Measurements from ENCODE around the gene RPGR.

Gene RPGR

DNA sequence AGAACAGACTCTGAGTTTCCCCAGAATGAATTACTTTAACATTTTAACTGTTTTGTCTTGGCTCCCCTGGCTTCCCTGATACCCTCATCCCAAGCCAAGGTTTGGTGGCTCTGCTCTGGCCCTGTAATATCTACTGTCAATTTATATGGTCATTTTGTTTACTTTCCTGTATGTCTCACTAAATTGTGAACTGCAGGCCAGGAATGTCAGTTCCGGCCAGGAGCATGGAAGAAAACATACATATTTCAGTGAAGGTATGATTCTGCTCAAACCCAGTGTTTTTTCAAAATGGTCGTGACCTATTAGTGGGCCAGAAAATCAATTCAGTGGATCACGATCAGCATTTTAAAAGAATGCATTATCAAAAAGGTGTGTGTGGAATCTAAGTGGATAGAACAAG is 1.2 kb downstream of the RPGR start:
- DNase-seq, result no peak

GRCh38 chrX:38320819-38321218 is 6.5 kb downstream of the RPGR start:
- no peak for DNase-seq

DNA sequence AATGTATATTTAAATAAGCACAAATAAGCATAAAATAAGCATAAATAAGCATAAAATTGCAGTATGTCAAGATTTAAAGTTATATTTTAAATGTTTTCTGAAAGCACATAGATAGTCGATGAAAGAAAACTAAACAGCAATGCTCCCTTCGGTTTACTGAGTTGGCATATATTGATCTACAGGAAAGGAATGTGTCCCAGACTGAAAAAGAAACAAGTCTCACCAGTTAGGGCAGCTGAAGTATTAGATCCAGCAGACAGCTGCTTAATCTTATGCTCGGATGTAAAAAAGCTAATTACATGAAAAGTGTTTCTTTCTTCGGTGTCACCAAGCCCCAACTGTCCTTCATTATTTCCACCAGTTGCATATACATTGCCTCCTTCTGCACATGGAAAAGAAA is 8.7 kb downstream of the RPGR start:
- DNase-seq, result no peak

DNA sequence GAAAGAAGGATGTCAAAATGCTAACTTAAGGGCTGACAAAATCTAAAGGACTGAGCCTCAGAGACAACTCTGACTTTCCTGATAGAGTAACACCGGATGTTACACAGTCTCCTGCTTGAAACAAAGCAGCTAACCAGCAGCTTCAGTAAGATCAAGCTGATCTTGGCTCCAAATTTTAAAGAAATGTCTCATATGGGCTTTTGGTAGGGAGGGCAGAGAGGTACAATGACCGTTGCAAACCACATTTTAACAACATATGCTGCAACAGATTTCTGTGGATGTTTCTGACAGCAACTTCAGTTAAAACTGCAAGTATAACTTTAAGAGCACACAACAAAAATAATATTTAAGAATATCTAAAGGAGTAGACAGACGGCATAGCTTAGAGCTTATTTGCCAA is 9.1 kb downstream of the RPGR start:
- DNase-seq, result no peak

- no peak for DNase-seq
Observed at GRCh38 chrX:38315186-38315585, 12.1 kb downstream of the RPGR start.

DNA sequence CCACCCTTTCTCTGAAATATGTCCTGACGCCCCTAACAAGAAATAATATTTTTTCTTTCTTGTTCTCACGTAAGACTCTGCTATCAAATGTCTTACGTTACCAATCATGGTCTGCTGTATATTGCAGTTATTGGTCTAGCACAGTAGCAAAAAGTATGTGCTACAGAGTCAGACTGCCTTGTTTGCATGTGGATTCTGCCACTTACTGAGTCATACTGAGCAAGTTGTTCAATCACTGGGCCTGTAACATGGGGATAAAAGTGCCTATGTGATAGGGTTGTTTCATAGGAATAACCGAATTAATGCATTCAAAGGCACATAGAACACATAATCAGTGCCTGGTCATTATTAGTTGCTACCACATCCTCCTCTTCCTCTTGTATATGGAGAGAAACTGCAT is 14.1 kb downstream of the RPGR start:
- DNase-seq, result no peak

DNA sequence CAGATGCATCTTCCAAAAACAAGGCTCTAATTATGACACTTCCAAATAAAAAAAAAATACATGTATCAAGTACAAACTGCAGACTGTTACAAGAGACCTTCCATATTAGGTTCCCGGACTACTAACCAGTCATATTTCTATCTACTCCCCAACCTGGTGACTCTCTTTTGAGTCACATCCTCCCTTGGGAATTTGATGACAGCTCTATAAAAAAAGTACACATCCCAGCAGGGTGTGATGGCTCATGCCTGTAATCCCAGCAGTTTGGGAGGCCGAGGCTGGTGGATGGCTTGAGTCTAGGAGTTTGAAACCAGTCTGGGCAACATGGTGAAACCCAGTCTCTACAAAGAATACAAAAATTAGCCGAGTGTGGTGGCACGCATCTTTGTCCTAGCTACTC is 14.9 kb downstream of the RPGR start:
- DNase-seq, result no peak

GRCh38 chrX:38311743-38312142 is 15.6 kb downstream of the RPGR start:
- no peak for DNase-seq

DNA sequence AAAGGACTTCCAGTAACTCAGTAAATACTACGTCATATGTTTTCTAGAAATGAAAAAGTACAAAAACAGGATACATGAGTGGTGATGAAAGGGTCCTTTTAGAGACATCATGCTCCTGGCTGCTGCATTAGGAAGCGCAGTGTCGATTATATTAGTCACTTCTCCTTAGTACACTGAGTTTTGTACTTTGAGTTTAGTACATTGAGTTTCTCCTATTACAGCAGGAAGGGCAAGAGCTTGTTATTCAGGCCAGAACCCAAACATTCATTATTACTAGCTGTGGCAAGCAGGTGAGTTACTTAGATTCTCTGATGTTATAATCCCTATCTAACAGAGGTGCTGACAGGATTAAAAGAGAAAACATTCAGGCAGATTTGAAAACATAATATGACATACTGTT is 21.3 kb downstream of the RPGR start:
- DNase-seq, result no peak

DNA sequence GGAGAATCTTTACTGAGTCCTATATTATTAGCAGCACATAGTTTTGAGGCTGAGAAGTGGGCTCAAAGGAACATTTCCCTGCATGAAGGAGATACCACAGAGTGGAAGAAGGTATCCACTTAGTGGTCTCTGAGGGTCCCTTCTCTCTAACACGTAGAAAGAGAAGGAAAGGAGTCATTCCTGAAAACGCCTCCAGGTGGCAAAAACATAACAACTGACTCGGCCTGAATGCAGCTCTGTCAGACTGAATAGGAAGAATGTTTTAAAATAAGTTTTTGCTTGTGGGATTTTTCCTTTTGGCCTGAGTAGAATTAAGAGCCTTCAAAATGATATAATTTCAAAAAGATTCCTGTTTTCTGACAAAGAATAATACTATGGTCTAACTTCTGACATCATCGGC is 23.3 kb downstream of the RPGR start:
- DNase-seq, result no peak

- DNase-seq, result no peak
Observed at GRCh38 chrX:38293741-38294140, 33.6 kb downstream of the RPGR start.

- DNase-seq, result no peak
Observed at GRCh38 chrX:38287674-38288073, 39.6 kb downstream of the RPGR start.

DNA sequence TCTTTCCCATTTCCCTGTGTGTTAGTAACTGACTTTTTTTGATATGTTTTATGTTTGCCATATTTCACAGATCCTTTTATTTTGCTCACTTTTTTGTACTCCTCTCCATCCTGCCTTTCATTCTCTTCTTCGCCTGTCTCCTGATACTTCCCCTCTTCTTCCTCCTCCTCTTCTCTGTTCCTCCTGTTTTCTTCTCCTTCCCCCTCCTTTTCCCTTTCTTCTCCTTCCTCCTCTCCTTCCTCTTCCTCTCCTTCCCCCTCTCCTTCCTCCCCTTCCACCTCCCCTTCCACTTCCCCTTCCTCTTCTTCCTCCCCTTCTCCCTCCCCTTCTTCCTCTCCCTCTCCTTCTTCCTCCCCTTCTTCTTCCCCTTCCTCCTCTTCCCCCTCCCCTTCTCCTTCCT is 41.7 kb downstream of the RPGR start:
- DNase-seq, result no peak

DNA sequence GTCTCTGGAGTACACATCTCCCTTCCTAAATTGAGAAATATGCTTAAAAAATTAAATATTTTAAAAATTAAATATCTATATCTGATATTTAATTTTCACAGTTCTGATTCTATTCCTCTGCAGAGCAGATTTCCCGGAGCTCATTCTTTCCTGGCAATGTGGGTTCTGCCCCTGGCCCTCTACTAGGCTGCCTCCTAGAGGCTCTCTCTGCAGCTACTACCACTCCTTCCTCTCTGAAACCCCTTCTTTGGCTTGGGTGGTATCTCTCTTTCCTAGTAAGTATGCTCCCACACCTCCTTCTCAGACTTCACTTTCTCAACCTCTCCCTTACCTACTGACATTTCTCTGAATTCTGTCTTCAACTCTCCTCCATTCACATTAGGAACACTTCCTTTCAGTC is 45.3 kb downstream of the RPGR start:
- no peak for DNase-seq

- DNase-seq, result no peak
Observed at GRCh38 chrX:38279188-38279587, 48.1 kb downstream of the RPGR start.

DNA sequence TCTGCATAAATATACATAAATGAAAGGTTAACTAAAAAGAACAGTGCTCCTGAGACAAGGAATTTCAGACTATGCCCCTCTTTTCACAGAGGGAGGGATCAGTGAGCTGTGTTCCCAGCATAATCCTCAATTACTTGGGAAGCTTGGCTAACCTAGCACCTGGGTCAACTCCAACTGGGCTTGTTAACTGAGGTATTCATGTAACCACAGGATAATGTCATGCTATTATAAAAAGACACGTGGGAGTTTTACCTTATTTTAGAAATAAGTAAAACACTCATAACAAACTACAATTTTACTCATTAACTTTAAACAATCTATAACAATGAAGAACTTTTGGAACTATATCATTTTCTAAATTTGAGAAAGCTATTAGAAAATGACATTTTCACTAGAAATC is 48.6 kb downstream of the RPGR start:
- DNase-seq, result no peak

GRCh38 chrX:38277802-38278201 is 49.5 kb downstream of the RPGR start:
- DNase-seq, result no peak

DNA sequence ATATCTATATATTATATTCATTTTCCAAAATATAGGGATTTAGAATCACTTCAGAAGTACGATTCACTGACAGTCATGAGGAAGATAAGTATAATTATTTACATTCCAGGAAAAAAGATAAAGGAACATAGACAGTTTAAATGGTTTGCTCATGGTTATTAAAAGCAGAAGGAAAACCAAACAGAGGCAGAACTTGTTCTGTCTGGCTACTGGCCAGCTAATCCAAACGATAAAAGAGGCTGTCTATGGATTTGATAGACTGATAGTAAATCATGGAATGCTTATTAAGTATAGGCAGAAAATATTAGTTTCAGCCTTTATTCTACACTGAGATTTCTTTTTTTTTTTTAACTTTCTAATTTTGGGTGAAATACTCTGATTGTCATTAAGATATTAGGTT is 50.2 kb downstream of the RPGR start:
- DNase-seq, result no peak

DNA sequence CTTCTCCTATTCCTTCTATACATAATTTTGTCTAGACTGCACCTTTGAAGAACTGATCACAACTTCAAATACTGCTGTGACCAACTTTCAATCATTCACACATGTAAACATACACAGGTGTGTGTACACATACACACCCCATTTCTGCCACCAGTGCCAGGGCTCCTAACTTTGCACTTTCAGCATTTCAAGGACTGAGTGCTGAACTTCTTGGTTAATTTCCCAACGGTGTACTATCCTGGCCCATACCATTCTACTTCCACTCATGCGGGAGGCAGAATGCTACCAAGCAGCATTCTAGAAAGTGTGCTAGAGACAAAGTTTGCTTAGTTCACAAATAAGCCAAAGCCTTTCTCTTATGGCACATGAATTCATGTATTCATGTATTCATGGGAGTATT is 51.2 kb downstream of the RPGR start:
- no peak for DNase-seq

DNA sequence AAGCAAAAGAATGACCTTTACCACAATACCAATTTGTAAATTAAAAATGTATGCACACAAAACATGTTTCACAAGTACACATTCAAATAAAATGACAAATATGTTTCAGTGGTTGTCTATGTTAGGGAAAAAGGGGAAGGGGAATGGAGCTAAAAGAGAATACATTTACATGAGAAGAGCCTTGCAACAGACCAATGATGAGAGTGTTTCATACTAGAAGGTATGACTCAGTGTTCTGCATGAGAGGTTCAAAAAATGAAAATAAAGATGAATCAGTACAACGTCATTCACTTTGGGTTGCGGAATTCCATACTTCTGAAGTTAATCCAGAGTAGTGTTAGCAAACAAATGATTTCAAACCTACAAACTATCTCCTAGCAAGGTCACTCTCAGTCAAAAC is 51.7 kb downstream of the RPGR start:
- DNase-seq, result no peak

DNA sequence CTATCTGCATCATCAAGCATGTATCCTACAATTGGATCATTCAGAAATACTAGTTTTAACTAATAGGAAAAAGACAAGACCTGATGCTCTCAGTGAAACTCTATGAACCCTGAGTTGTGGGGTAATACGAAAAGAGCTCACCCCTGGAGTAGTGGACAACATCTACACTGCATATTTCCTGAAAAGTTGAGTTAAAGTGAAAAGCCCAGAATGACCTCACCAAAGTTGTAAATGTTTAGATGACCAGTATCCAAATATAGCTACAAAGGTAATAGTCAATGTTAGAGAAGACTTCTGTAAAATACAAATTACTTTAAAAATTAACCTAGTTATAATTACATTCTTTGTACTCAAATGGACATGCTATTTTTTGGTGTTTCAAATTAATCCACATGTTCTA is 53.9 kb downstream of the RPGR start:
- DNase-seq, result no peak

- DNase-seq, result no peak
Observed at GRCh38 chrX:38271154-38271716, 56.1 kb downstream of the RPGR start.

- DNase-seq, result no peak
Observed at GRCh38 chrX:38268011-38268410, 59.3 kb downstream of the RPGR start.

GRCh38 chrX:38262715-38263620 is 64.3 kb downstream of the RPGR start:
- DNase-seq, result no peak

DNA sequence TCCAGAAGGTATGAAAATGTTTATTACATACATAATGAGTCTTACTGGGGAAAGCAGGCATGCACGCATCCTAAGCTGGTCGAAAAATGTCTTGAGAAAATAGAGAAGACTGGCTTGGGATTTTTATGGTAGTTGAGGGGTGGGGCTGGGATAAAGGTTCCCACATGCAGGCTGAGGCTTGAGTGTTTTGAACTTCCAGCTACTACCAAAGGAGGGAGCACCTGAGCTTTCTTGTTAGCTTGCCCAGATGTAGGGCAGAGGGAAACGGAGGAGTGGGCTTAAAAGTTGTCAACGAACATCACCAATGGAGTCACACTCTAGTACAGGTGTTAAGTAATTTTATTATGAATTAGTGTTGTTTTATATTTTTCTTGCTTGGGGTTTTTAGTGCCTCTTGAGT is 67.1 kb downstream of the RPGR start:
- no peak for DNase-seq
